Muscle layer of colon (tissue), 2 donors: ENCODE measurements around the gene PCSK1N.
A peak's percentile ranks its signal among the peaks of the same experiment; 100 is the strongest.

ENCODE experiments used
- H3K27ac ChIP-seq: one replicate; pipeline ENCODE4 v1.7.0; 2013; ENCODE audit warnings: low read depth, mild to moderate bottlenecking, low read length, moderate library complexity
- H3K27me3 ChIP-seq, 2 donors: one replicate each; pipeline ENCODE4 v1.7.0; 2013; ENCODE audit warnings: low read length in 2 of 2, mild to moderate bottlenecking in 2 of 2; ENCODE audit not compliant: insufficient read depth in 2 of 2, control insufficient read depth in 1 of 2
- H3K36me3 ChIP-seq: one replicate; pipeline ENCODE4 v1.7.0; 2013; ENCODE audit warnings: mild to moderate bottlenecking, low read length; ENCODE audit not compliant: insufficient read depth
- H3K4me1 ChIP-seq: one replicate; pipeline ENCODE4 v1.7.0; 2013; ENCODE audit warnings: mild to moderate bottlenecking, low read length; ENCODE audit not compliant: insufficient read depth
- H3K4me3 ChIP-seq, 2 donors: one replicate each; pipeline ENCODE4 v1.7.0; 2013; ENCODE audit warnings: low read length in 2 of 2, low read depth in 1 of 2, mild to moderate bottlenecking in 1 of 2, moderate library complexity in 1 of 2
- H3K9ac ChIP-seq: one replicate; pipeline ENCODE4 v1.7.0; 2013; ENCODE audit warnings: low read length
- H3K9me3 ChIP-seq: one replicate; pipeline ENCODE4 v1.7.0; 2013; ENCODE audit warnings: mild to moderate bottlenecking, low read length
- donor health status: abdominal sarcoma.
- donor health status: Adenocarcinoma of cecum.

PCSK1N gene

GRCh38 chrX:48818866-48819265 lies 16.5 kb downstream of the PCSK1N start:
- Histone ChIP-seq H3K4me1 (no peaks in the 10 kb centered on the region), H3K9me3 (no peaks in the 10 kb centered on the region), H3K36me3 (peaks cover 42% of the 10 kb centered on the region), H3K4me3 (no peak overlapping the region), H3K9ac (no peak overlapping the region), H3K27me3 (peaks cover 0 to 5% of the 10 kb centered on the region in 2 donors), H3K27ac (no peak overlapping the region)

- H3K9me3 ChIP-seq: no peaks in the 10 kb centered on the region
- peaks cover 40% of the 10 kb centered on the region for H3K36me3 ChIP-seq
- no peaks in the 10 kb centered on the region for H3K4me1 ChIP-seq
- no peak overlapping the region for H3K9ac ChIP-seq
- no peak overlapping the region for H3K4me3 ChIP-seq
- no peak overlapping the region for H3K27ac ChIP-seq
- peaks cover 0 to 5% of the 10 kb centered on the region in 2 donors for H3K27me3 ChIP-seq
Observed at GRCh38 chrX:48818098-48818497, 17.3 kb downstream of the PCSK1N start.

- Histone ChIP-seq H3K9me3 (no peaks in the 10 kb centered on the region), H3K27me3 (peaks cover 0 to 5% of the 10 kb centered on the region in 2 donors), H3K4me1 (no peaks in the 10 kb centered on the region), H3K9ac (no peak overlapping the region), H3K27ac (no peak overlapping the region), H3K4me3 (no peak overlapping the region), H3K36me3 (peaks cover 28% of the 10 kb centered on the region)
Observed at GRCh38 chrX:48816014-48816810, 19.2 kb downstream of the PCSK1N start.

GRCh38 chrX:48815266-48815665 lies 20.1 kb downstream of the PCSK1N start:
- Histone ChIP-seq H3K9ac (no peak overlapping the region), H3K4me1 (no peaks in the 10 kb centered on the region), H3K27ac (no peak overlapping the region), H3K4me3 (no peak overlapping the region), H3K36me3 (peaks cover 27% of the 10 kb centered on the region), H3K27me3 (peaks cover 0 to 5% of the 10 kb centered on the region in 2 donors), H3K9me3 (no peaks in the 10 kb centered on the region)

GRCh38 chrX:48814722-48815121 lies 20.7 kb downstream of the PCSK1N start:
- Histone ChIP-seq H3K36me3 (peaks cover 24% of the 10 kb centered on the region), H3K9me3 (no peaks in the 10 kb centered on the region), H3K27me3 (peaks cover 0 to 5% of the 10 kb centered on the region in 2 donors), H3K9ac (no peak overlapping the region), H3K4me1 (no peaks in the 10 kb centered on the region), H3K4me3 (no peak overlapping the region), H3K27ac (no peak overlapping the region)

GRCh38 chrX:48813644-48814043 lies 21.8 kb downstream of the PCSK1N start:
- H3K9ac ChIP-seq: no peak overlapping the region
- no peaks in the 10 kb centered on the region for H3K9me3 ChIP-seq
- no peaks in the 10 kb centered on the region for H3K4me1 ChIP-seq
- peaks cover 23% of the 10 kb centered on the region for H3K36me3 ChIP-seq
- H3K4me3 ChIP-seq: no peak overlapping the region
- H3K27ac ChIP-seq: no peak overlapping the region
- H3K27me3 ChIP-seq: peaks cover 0 to 5% of the 10 kb centered on the region in 2 donors

- Histone ChIP-seq H3K27me3 (no peaks in the 10 kb centered on the region), H3K4me1 (no peaks in the 10 kb centered on the region), H3K27ac (no peak overlapping the region), H3K36me3 (peaks cover 12% of the 10 kb centered on the region), H3K4me3 (no peak overlapping the region), H3K9ac (no peak overlapping the region), H3K9me3 (no peaks in the 10 kb centered on the region)
Observed at GRCh38 chrX:48806081-48806480, 29.3 kb downstream of the PCSK1N start.

GRCh38 chrX:48802905-48803200 lies 32.6 kb downstream of the PCSK1N start:
- Histone ChIP-seq H3K9me3 (no peaks in the 10 kb centered on the region), H3K4me1 (no peaks in the 10 kb centered on the region), H3K9ac (peak overlapping the region; percentile 57), H3K4me3 (peak overlapping the region; percentile 56 to 75), H3K36me3 (peaks cover 7% of the 10 kb centered on the region), H3K27ac (peak overlapping the region; percentile 61), H3K27me3 (no peaks in the 10 kb centered on the region)

GRCh38 chrX:48802089-48802904 lies 33.1 kb downstream of the PCSK1N start:
- Histone ChIP-seq H3K9me3 (no peaks in the 10 kb centered on the region), H3K4me3 (peak overlapping the region; percentile 56 to 75), H3K9ac (peak overlapping the region; percentile 57), H3K27ac (peak overlapping the region; percentile 84), H3K36me3 (peaks cover 7% of the 10 kb centered on the region), H3K4me1 (no peaks in the 10 kb centered on the region), H3K27me3 (no peaks in the 10 kb centered on the region)

GRCh38 chrX:48801280-48802088 lies 33.9 kb downstream of the PCSK1N start, which contains the start of gene HDAC6:
Gene HDAC6, plus strand, starts transcription at chrX:48802067. Its CDS starts 626 bp downstream, at chrX:48802693.
- Histone ChIP-seq H3K9me3 (no peaks in the 10 kb centered on the region), H3K27me3 (no peaks in the 10 kb centered on the region), H3K36me3 (peaks cover 7% of the 10 kb centered on the region), H3K9ac (peak within 1 kb of the TSS; percentile 57), H3K4me1 (no peaks in the 10 kb centered on the region), H3K27ac (peak within 1 kb of the TSS; percentile 84), H3K4me3 (peak within 1 kb of the TSS; percentile 56 to 75)
